A549 (cell line): ENCODE data around the gene TIE1. TPM values are rescaled to one million over a fixed set of nuclear protein-coding genes. Genes with fewer than 3 reads are reported as not detected.

Experiments
- ATAC-seq, 2 experiments: fragments of 200-7000 bp in 1 of 2; fragments of >200 bp in 1 of 2; cut with Nextera tagmentation in 1 of 2; cut with Tn5 transposase in 1 of 2; 3 replicates each; pipeline versions ENCODE4 v1.8.0 to v1.9.1; 2018 to 2020; ENCODE audit warnings: mild to moderate bottlenecking in 1 of 2, moderate library complexity in 1 of 2
- CTCF ChIA-PET: fragments of 300-600 bp; sonication (Branson Sonifier 250); formaldehyde crosslinking; extraction: SDS; loops from one replicate; lab custom pipeline; 2021; ENCODE audit warnings: antibody characterized with exemption, inconsistent platforms; lab: Yijun Ruan, JAX
- POLR2A ChIA-PET: fragments of 350-600 bp; formaldehyde crosslinking; extraction: SDS; loops from one replicate; lab custom pipeline; 2021; ENCODE audit warnings: antibody characterized with exemption, inconsistent platforms; lab: Yijun Ruan, JAX
- DNase-seq, 2 experiments: peaks; one replicate each; pipeline versions ENCODE4 v3.0.0 to v3.0.0-alpha.2; 2011 to 2016; ENCODE audit warnings: low read depth in 1 of 2, low spot score in 1 of 2
- FAIRE-seq: peaks from 2 replicates; lab custom pipeline; 2011; peaks lifted over from hg19 to GRCh38; lab: Jason Lieb, UNC
- H3K27ac ChIP-seq, 2 experiments: fragments of >200 bp; sonication (Bioruptor Twin); formaldehyde crosslinking; 3 replicates each; pipeline ENCODE4 v1.5.1; 2016 to 2017
- H3K4me1 ChIP-seq: fragments of >200 bp; sonication (Bioruptor Twin); formaldehyde crosslinking; 3 replicates; pipeline ENCODE4 v1.6.1; 2016
- H3K4me2 ChIP-seq: fragments of >200 bp; sonication (Bioruptor Twin); formaldehyde crosslinking; 3 replicates; pipeline ENCODE4 v1.6.1; 2016
- H3K4me3 ChIP-seq: fragments of >200 bp; sonication (Bioruptor Twin); formaldehyde crosslinking; 3 replicates; pipeline ENCODE4 v1.5.1; 2016
- H3K9me3 ChIP-seq: fragments of >200 bp; sonication (Bioruptor Twin); formaldehyde crosslinking; 3 replicates; pipeline ENCODE4 v1.6.1; 2016
- BHLHE40 ChIP-seq: IDR thresholded peaks from 2 replicates; pipeline ENCODE4 v1.6.1; 2012; ENCODE audit warnings: low read depth, low read length, inconsistent platforms
- CBX8 ChIP-seq: fragments of 200-600 bp; sonication (generic); IDR thresholded peaks from 2 replicates; pipeline ENCODE4 v1.6.1; 2016
- CEBPB ChIP-seq, 2 experiments: fragments of >200 bp in 1 of 2; sonication (Bioruptor Twin) in 1 of 2; formaldehyde crosslinking in 1 of 2; IDR thresholded peaks; 2 replicates each; pipeline ENCODE4 v1.6.1; 2012 to 2016
- EP300 ChIP-seq, 2 experiments: fragments of >200 bp; sonication (Bioruptor Twin); formaldehyde crosslinking; IDR thresholded peaks; 2 replicates in 1 of 2; 3 replicates in 1 of 2; pipeline ENCODE4 v1.6.1; 2016 to 2017
- ESRRA ChIP-seq: fragments of 150-350 bp; IDR thresholded peaks from 2 replicates; pipeline ENCODE4 v1.6.1; 2014; ENCODE audit warnings: mild to moderate bottlenecking, low read length, borderline replicate concordance
- FOSL2 ChIP-seq, 2 experiments: fragments of 450-650 bp in 1 of 2; fragments of >200 bp in 1 of 2; sonication (Bioruptor Twin) in 1 of 2; formaldehyde crosslinking; IDR thresholded peaks; 2 replicates each; pipeline versions ENCODE4 v1.5.0 to v1.6.1; 2016 to 2020; ENCODE audit warnings: mild to moderate bottlenecking in 1 of 2, moderate library complexity in 1 of 2
- HMGXB4 ChIP-seq: fragments of 250-450 bp; sonication (Bioruptor Pico); IDR thresholded peaks from 2 replicates; pipeline ENCODE4 v1.5.0; 2021; ENCODE audit warnings: mild to moderate bottlenecking, moderate library complexity, borderline replicate concordance
- HOXB13 ChIP-seq: fragments of 250-450 bp; sonication (Bioruptor Pico); IDR thresholded peaks from 2 replicates; pipeline ENCODE4 v1.5.0; 2020; ENCODE audit warnings: low read depth, mild to moderate bottlenecking, moderate library complexity
- JUNB ChIP-seq: fragments of >200 bp; sonication (Bioruptor Twin); formaldehyde crosslinking; IDR thresholded peaks from 2 replicates; pipeline ENCODE4 v1.6.1; 2016
- MAX ChIP-seq: IDR thresholded peaks from 2 replicates; pipeline ENCODE4 v1.6.1; 2012
- MAZ ChIP-seq: fragments of 150-350 bp; IDR thresholded peaks from 2 replicates; pipeline ENCODE4 v1.6.1; 2014; ENCODE audit warnings: antibody characterized with exemption, low read depth, low read length, borderline replicate concordance
- MYC ChIP-seq: IDR thresholded peaks from 2 replicates; pipeline ENCODE4 v1.6.1; 2012; ENCODE audit warnings: mild to moderate bottlenecking, inconsistent platforms, low read length, improper control_type of control experiment, borderline replicate concordance
- NPAS2 ChIP-seq: fragments of 250-450 bp; sonication (Bioruptor Pico); IDR thresholded peaks from 2 replicates; pipeline ENCODE4 v1.8.0; 2022; ENCODE audit warnings: mild to moderate bottlenecking, moderate library complexity, borderline replicate concordance
- PHF8 ChIP-seq: fragments of 200-600 bp; sonication (generic); IDR thresholded peaks from 2 replicates; pipeline ENCODE4 v1.6.1; 2016; ENCODE audit warnings: low read depth, mild to moderate bottlenecking, antibody characterized with exemption, moderate library complexity, borderline replicate concordance
- POLR2A ChIP-seq: IDR thresholded peaks from 2 replicates; pipeline ENCODE4 v1.6.1; 2012; ENCODE audit warnings: mild to moderate bottlenecking, low read length
- POLR2AphosphoS2 ChIP-seq: conservative IDR thresholded peaks from 2 replicates; pipeline ENCODE4 v1.6.1; 2012; ENCODE audit warnings: low read length, improper control_type of control experiment, inconsistent platforms
- RFX5 ChIP-seq: fragments of 450-650 bp; IDR thresholded peaks from 2 replicates; pipeline ENCODE4 v1.7.1; 2014; ENCODE audit warnings: antibody characterized with exemption, mild to moderate bottlenecking, moderate library complexity
- TFCP2L1 ChIP-seq: fragments of 250-450 bp; sonication (Bioruptor Pico); IDR thresholded peaks from 2 replicates; pipeline ENCODE4 v1.5.0; 2021; ENCODE audit warnings: mild to moderate bottlenecking
- TP53 ChIP-seq: fragments of 250-450 bp; sonication (Bioruptor Pico); IDR thresholded peaks from 2 replicates; pipeline ENCODE4 v1.5.0; 2021; ENCODE audit warnings: mild to moderate bottlenecking, moderate library complexity
- USF2 ChIP-seq: fragments of 450-650 bp; IDR thresholded peaks from 2 replicates; pipeline ENCODE4 v1.6.1; 2014; ENCODE audit warnings: antibody characterized with exemption
- ZFP36 ChIP-seq: fragments of 450-650 bp; IDR thresholded peaks from 2 replicates; pipeline ENCODE4 v1.6.1; 2014; ENCODE audit warnings: borderline replicate concordance; ENCODE audit not compliant: partially characterized antibody
- ZSCAN20 ChIP-seq: fragments of 250-450 bp; sonication (Bioruptor Pico); IDR thresholded peaks from 2 replicates; pipeline ENCODE4 v1.8.0; 2022; ENCODE audit warnings: mild to moderate bottlenecking, moderate library complexity
- WGBS: methylation state at CpG from one replicate; pipeline ENCODE4 v1.1.6; 2017; ENCODE audit errors: missing lambda C conversion rate; 5-methylcytosine and 5-hydroxymethylcytosine counted together
- polyA plus RNA-seq, 4 experiments: library from polyadenylated mRNA; depleted of rRNA in 3 of 4; stranded (reverse); fragments of >200 nt; fragmentation: RNase III in 1 of 4; extraction: RNeasy Plus Mini Kit Qiagen cat#74134 plus additional on column Dnase treatment in 1 of 4; gene quantifications; 2 replicates in 3 of 4; 3 replicates in 1 of 4; pipeline ENCODE4 v1.2.3, GENCODE V29; 2011 to 2017

TIE1 gene
- polyA plus RNA-seq, 2 of the 4 experiments (the other 2 are of a cell fraction): not detected

GRCh38 chr1:43302201-43302600 is 1.4 kb downstream of the TIE1 start:
- DNase-seq: no peak
- no peak for TF ChIP-seq HOXB13 (CRISPR knock-in tag)
- TF ChIP-seq NPAS2 (CRISPR knock-in tag): no peak
- no peak for TF ChIP-seq POLR2A
- no peak for TF ChIP-seq MAX
- TF ChIP-seq USF2: no peak
- no peak for TF ChIP-seq MAZ
- no peak for TF ChIP-seq MYC
- TF ChIP-seq BHLHE40: no peak
- TF ChIP-seq JUNB: no peak
- TF ChIP-seq CEBPB (IDR thresholded peaks at IDR 0.05): no peak
- no peak for TF ChIP-seq TFCP2L1 (CRISPR knock-in tag)
- WGBS: 92% methylated on average over 1 of the region's 1 CpG
- Histone ChIP-seq H3K9me3 (no peaks in the 10 kb centered on the region), H3K4me2 (no peak overlapping the region), H3K4me1 (no peaks in the 10 kb centered on the region), H3K27ac (no peak overlapping the region), H3K4me3 (no peak overlapping the region)
- no peak for ATAC-seq
- POLR2A ChIA-PET: no interaction called here
- CTCF ChIA-PET: interaction anchor here (0.6 to 1.2 kb wide), 2 partner anchors 9 to 351 kb away, joined by 3 to 7 read pairs; no protein-coding TSS in a partner anchor
- FAIRE-seq: no peak

- no peak overlapping the region for H3K27ac ChIP-seq
- H3K4me2 ChIP-seq: no peak overlapping the region
- H3K9me3 ChIP-seq: no peaks in the 10 kb centered on the region
- no peak for TF ChIP-seq POLR2A
- no peak for TF ChIP-seq CBX8
- TF ChIP-seq HMGXB4: no peak
- no peak for TF ChIP-seq POLR2AphosphoS2
- no peak for TF ChIP-seq ZFP36
- TF ChIP-seq ZSCAN20 (CRISPR knock-in tag): no peak
- TF ChIP-seq TP53: no peak
- no peak for TF ChIP-seq ESRRA
- TF ChIP-seq FOSL2 (IDR thresholded peaks at IDR 0.05): no peak
- no peak for TF ChIP-seq FOSL2 (CRISPR knock-in tag; IDR thresholded peaks at IDR 0.05)
- no peak for TF ChIP-seq RFX5
- no peak for TF ChIP-seq PHF8
- no peak for TF ChIP-seq EP300 (IDR thresholded peaks at IDR 0.05)
- TF ChIP-seq MAZ: no peak
- FAIRE-seq (no peak), ATAC-seq (no peak), DNase-seq (no peak)
- H3K4me1 ChIP-seq: no peaks in the 10 kb centered on the region
- no peak overlapping the region for H3K4me3 ChIP-seq
- WGBS: 69% methylated on average over 7 of the region's 7 CpGs
- POLR2A ChIA-PET: no interaction called here
- CTCF ChIA-PET: interaction anchor here (0.8 to 1.2 kb wide), 2 partner anchors 9 to 14 kb away, joined by 3 to 7 read pairs; no protein-coding TSS in a partner anchor
These were observed 2.1 kb downstream of the TIE1 start for GRCh38 chr1:43302721-43303470.
